Ascending aorta (tissue), 2 donors: ENCODE data around the gene FILIP1L. TPM values are rescaled to one million over a fixed set of nuclear protein-coding genes. Genes with fewer than 3 reads are reported as not detected.

Source experiments
- DNase-seq, 2 donors: peaks; one replicate each; pipeline ENCODE4 v3.0.0-alpha.2; 2019; ENCODE audit warnings: low spot score in 2 of 2
- H3K27ac ChIP-seq, 2 donors: fragments of 200-600 bp; sonication (generic); one replicate each; pipeline ENCODE4 v1.5.1; 2016 to 2017; ENCODE audit warnings: mild to moderate bottlenecking in 1 of 2
- H3K27me3 ChIP-seq: fragments of 200-600 bp; sonication (generic); one replicate; pipeline ENCODE4 v1.5.1; 2017
- H3K36me3 ChIP-seq, 2 donors: fragments of 200-600 bp; sonication (generic); one replicate each; pipeline ENCODE4 v1.5.1; 2016
- H3K4me1 ChIP-seq, 2 donors: fragments of 200-600 bp; sonication (generic); one replicate each; pipeline ENCODE4 v1.5.1; 2016 to 2017; ENCODE audit warnings: mild to moderate bottlenecking in 1 of 2
- H3K4me3 ChIP-seq, 2 donors: fragments of 200-600 bp; sonication (generic); one replicate each; pipeline ENCODE4 v1.5.1; 2016 to 2017; ENCODE audit warnings: mild to moderate bottlenecking in 1 of 2
- H3K9me3 ChIP-seq, 2 donors: fragments of 200-600 bp; sonication (generic); one replicate each; pipeline ENCODE4 v1.5.1; 2016
- intact Hi-C: fragments of 100-400 bp; cut with DNase I; formaldehyde crosslinking; loops from one replicate; pipeline ENCODE4 v1.15.1; 2023
- total RNA-seq: library from RNA; depleted of rRNA; stranded (reverse); fragments of >200 nt; gene quantifications from one replicate; pipeline ENCODE4 v1.1.0, GENCODE V29; 2016
- TF ChIP-seq, protein P1 (sequence below), 3 experiments: fragments of 200-600 bp in 2 of 3; fragments of 450-650 bp in 1 of 3; sonication (generic) in 2 of 3; IDR thresholded peaks; one replicate each; pipeline ENCODE4 v1.5.1; 2016 to 2019; ENCODE audit warnings: antibody characterized with exemption in 3 of 3, mild to moderate bottlenecking in 1 of 3, moderate library complexity in 1 of 3

Gene FILIP1L
- total RNA-seq, 1 donor from 2014 or later, result 106 TPM

DNA sequence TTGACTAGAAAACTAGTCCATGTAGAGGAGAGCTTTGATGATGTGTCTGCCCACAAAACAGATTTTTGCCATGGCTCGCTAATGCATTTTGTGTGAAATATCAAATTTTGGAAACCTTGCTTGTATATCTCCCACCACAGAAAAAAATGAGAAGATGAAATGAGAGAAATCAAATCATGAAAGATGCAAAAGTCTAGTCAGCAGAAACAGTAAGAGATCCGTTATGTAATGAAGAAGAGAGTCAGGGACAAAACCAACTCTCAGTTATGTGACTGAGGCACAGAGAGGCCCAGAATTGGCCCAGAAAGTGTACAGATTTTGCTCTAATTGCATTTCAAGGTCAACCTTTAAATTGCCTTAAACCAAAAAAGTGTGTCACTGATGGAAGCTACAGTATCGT lies 107.0 kb downstream of the FILIP1L start:
- peak overlapping the region; percentile 64 to 68 for H3K27ac ChIP-seq
- peaks cover 0 to 34% of the 10 kb centered on the region in 2 donors for H3K4me1 ChIP-seq
- DNase-seq, result no peak
- intact Hi-C loops, result loop anchor here (5.0 kb wide), 1 partner anchor 165 kb away; no protein-coding TSS in a partner anchor
- H3K36me3 ChIP-seq, result no peaks in the 10 kb centered on the region
- no peaks in the 10 kb centered on the region for H3K9me3 ChIP-seq
- H3K27me3 ChIP-seq, result no peaks in the 10 kb centered on the region
- no peak overlapping the region for H3K4me3 ChIP-seq
- TF ChIP-seq, protein P1, sequence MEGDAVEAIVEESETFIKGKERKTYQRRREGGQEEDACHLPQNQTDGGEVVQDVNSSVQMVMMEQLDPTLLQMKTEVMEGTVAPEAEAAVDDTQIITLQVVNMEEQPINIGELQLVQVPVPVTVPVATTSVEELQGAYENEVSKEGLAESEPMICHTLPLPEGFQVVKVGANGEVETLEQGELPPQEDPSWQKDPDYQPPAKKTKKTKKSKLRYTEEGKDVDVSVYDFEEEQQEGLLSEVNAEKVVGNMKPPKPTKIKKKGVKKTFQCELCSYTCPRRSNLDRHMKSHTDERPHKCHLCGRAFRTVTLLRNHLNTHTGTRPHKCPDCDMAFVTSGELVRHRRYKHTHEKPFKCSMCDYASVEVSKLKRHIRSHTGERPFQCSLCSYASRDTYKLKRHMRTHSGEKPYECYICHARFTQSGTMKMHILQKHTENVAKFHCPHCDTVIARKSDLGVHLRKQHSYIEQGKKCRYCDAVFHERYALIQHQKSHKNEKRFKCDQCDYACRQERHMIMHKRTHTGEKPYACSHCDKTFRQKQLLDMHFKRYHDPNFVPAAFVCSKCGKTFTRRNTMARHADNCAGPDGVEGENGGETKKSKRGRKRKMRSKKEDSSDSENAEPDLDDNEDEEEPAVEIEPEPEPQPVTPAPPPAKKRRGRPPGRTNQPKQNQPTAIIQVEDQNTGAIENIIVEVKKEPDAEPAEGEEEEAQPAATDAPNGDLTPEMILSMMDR (IDR thresholded peaks at IDR 0.05), result no peak

DNA sequence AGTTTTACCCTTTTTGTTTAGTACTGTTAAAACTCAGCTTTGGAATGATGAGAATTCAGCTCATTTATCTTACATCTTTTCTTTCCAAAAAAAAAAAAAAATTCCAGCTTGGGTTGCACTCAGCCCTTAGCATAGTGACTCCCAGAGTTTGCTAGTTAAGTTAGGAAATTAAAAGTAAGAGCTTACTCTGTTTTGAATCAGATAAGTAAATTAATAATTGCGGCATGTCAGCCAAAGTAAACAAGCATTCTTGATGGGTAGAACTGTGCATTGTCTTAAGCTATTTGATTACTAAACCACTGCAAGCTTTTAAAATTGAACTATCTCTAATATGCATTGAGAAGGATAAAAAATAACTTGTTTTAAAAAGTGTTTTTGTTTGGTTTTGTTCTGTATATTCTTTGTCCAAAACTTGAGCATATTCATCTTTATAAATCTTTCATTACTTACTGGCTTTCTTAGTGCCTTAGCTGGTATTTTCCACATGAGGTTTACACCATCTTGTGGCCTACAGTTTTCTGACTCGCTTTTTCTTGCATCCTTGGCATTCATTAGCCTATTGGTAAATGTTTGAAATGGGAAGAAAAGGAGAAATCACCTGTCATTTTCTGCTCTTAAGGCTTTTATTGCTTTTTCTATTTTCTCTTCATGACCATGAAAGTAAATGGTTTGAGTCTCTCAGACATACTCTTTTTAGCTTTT lies 107.6 kb downstream of the FILIP1L start:
- no peaks in the 10 kb centered on the region for H3K36me3 ChIP-seq
- H3K27ac ChIP-seq, result peak overlapping the region; percentile 64 to 68
- peaks cover 0 to 34% of the 10 kb centered on the region in 2 donors for H3K4me1 ChIP-seq
- no peak for DNase-seq
- TF ChIP-seq, protein P1 (IDR thresholded peaks at IDR 0.05), result peak in 2 of 3 experiments; percentile 14 to 30
- H3K27me3 ChIP-seq, result no peaks in the 10 kb centered on the region
- H3K9me3 ChIP-seq, result no peaks in the 10 kb centered on the region
- intact Hi-C loops, result loop anchor here (5.0 kb wide), 1 partner anchor 164 kb away; no protein-coding TSS in a partner anchor
- H3K4me3 ChIP-seq, result no peak overlapping the region

DNA sequence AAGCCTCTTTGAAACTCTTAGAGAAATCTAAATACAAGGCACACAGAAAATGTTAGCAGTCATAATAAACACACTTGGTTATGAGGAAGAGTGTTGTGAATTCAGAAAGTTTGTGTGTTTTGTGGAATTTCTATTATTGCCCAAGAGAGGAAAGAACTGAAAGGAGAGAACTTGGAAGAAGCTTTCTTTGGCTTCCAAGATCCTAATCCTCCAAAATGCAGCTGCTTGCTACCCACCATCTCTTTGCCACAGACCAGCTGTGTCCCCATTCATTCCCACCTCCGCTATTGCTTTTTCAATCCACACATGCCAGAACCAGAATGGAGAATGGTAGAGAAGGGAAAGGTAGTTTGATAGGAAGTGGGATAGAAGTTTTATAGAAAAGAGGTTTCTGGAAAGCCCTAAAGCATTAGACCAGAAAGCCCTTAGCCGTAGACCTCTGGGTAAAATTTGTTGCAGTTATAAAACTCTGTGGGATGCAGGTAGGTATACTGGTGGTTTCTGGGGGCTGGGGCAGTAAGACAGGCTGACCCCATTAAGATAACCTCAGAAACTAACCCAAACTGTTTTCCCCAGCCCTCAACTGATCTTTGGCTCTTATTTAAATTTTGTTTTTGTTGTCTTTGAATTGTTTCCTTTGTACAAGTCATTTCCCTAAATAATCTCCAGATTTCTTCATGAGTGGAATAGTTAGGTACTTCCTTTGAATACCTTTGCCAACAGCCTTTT lies 108.5 kb downstream of the FILIP1L start:
- TF ChIP-seq, protein P1 (IDR thresholded peaks at IDR 0.05), result no peak
- peak overlapping the region; percentile 64 to 68 for H3K27ac ChIP-seq
- intact Hi-C loops, result loop anchor here (2.0 to 5.0 kb wide), 2 partner anchors 31 to 164 kb away; no protein-coding TSS in a partner anchor

DNA sequence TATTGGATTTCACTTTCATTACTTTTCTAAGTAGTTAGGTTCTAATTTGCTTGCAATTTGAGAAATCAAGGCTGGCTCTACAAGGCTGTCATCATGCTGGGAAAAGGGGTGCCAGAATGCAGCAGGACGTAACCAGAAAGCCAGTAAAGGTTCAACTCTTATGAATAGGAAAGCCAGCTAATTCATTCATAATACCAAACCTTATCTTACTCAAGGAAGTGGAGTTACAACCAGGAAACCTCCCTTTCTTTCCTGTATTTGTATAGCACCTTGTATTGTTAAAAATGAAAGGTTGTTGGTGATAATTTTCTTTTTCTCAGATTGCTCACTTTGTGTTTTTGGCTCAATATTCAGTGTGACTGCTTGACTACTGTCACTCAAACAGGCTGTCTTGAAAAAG lies 109.4 kb downstream of the FILIP1L start:
- peak overlapping the region; percentile 64 to 68 for H3K27ac ChIP-seq

More for the DNA sequence above, 108.5 kb downstream of the FILIP1L start:
- Histone ChIP-seq H3K4me3 (no peak overlapping the region), H3K9me3 (no peaks in the 10 kb centered on the region), H3K36me3 (no peaks in the 10 kb centered on the region), H3K27me3 (no peaks in the 10 kb centered on the region), H3K4me1 (peaks cover 0 to 33% of the 10 kb centered on the region in 2 donors)
- DNase-seq, result no peak

More for the DNA sequence above, 109.4 kb downstream of the FILIP1L start:
- DNase-seq, result no peak
- Histone ChIP-seq H3K36me3 (no peaks in the 10 kb centered on the region), H3K4me3 (no peak overlapping the region), H3K9me3 (no peaks in the 10 kb centered on the region), H3K4me1 (peaks cover 0 to 25% of the 10 kb centered on the region in 2 donors), H3K27me3 (no peaks in the 10 kb centered on the region)
- intact Hi-C loops, result loop anchor here (2.0 to 5.0 kb wide), 2 partner anchors 30 to 163 kb away; no protein-coding TSS in a partner anchor
- TF ChIP-seq, protein P1 (IDR thresholded peaks at IDR 0.05), result no peak
